Suppressor macrophage treated with lipopolysaccharide for 4 hours (primary cell): ENCODE data around the gene RIPOR3.

Source experiments
- DNase-seq: peaks from one replicate; pipeline ENCODE4 v3.0.0-alpha.2; 2020

Gene RIPOR3

DNA sequence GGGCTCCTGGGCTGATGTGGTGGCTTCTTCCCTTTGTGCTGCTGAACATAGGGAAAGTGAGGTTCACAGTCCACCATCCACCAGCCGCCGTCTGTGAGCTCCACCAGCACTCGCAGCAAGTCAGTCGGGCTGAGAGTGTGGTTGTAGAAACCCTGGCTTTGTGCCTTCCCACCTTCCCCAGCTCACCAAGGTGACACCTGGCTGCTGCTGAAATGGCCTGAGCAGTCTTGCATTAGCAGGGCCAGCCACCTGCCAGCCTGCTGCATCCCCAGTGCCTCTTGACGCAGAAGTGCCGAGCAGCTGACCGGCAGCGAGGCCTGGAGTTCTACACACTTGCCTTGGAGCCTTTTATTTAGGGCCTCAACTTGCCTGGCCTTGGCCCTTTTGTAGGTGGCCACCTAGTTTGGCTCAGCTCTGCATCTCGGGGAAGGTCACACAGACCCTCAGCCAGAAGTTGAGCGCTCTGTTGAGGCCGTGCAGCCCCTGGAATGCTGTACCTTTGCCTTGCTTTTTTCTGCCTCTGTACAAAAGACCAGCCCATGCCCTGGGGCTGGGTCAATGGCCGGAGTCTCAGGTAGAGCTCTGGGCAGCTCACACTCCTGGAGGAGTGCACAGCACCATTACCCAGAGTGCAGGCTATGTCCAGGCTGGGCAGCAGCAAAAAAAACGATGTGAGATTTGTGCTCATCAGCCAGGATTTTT lies 104.7 kb downstream of the RIPOR3 start:
- no peak for DNase-seq

DNA sequence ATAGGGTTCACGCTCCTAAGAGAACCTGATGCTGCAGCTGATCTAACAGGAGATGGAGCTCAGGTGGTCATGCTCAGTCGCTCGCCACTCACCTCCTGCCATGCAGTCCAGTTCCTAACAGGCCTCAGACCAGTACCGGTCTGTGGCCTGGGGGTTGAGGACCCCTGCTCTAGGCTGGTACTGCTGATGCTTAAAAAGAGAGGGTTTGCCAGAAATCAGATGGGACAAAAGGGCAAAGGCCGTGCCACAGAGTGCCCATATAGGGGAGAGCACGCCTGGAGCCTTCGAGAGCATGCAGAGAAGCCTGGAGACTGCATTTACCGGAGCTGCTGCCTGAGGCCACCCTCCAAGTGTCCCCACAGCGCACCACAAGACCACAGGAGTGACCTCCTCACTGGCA lies 105.7 kb downstream of the RIPOR3 start:
- no peak for DNase-seq

DNA sequence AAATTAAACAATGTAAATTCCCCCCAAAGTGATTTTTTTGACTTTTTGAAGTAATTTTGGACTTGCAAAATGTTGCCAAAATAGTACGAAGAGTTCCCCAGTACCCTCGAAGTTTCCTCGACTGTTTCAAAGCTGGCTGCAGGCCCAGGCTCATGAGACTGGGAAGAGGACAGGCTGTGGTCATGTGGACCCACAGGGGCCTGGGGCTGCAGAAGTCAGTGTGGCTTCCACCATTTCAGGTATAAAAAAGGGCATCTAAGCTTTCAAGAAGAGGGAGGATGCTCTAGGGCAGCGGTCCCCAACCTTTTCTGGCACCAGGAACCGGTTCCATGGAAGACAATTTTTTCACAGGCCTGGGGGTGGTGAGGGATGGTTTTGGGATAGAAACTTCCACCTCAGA lies 106.1 kb downstream of the RIPOR3 start:
- DNase-seq = no peak

DNA sequence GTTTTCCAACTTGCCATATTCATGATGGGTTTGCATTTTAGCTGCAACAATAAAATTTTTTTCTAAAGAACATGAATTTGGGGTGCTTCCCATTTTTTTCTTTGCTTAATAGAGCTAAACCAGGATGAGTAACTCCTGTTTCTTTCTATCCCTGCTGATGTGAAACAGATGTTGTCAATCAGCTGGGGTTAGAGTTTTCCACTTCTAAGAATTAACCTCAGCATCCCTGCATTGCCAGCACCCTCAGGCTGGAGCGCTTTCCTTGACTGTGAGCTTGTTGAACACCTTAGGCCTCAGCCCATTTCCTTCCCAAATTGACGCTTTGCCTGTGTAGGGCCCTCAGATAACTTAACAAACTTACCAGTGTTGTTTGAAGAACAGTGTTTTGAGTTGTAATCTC lies 106.7 kb downstream of the RIPOR3 start:
- DNase-seq = no peak

DNA sequence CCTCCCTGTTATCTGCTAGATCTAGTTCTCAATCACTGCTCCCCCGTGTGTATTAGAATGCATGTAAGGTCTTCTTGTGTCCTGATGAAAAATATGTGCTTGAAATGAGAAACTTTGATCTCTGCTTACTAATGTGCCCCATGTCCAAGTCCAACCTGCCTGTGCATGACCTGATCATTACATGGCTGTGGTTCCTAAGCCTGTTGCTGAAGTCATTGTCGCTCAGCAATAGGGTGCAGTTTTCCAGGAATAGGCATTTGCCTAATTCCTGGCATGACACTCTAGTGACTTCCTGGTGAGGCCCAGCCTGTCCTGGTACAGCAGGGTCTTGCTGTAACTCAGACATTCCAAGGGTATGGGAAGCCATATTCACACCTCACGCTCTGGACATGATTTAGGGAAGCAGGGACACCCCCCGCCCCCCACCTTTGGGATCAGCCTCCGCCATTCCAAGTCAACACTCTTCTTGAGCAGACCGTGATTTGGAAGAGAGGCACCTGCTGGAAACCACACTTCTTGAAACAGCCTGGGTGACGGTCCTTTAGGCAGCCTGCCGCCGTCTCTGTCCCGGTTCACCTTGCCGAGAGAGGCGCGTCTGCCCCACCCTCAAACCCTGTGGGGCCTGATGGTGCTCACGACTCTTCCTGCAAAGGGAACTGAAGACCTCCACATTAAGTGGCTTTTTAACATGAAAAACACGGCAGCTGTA lies 107.7 kb downstream of the RIPOR3 start:
- no peak for DNase-seq

DNA sequence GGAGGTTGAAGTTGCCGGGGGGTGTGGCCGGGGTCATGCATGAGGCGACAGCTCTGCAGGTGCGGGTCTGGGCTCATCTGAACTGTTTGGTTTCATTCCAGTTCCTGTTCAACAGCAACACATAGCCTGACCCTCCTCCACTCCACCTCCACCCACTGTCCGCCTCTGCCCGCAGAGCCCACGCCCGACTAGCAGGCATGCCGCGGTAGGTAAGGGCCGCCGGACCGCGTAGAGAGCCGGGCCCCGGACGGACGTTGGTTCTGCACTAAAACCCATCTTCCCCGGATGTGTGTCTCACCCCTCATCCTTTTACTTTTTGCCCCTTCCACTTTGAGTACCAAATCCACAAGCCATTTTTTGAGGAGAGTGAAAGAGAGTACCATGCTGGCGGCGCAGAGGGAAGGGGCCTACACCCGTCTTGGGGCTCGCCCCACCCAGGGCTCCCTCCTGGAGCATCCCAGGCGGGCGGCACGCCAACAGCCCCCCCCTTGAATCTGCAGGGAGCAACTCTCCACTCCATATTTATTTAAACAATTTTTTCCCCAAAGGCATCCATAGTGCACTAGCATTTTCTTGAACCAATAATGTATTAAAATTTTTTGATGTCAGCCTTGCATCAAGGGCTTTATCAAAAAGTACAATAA lies 108.6 kb downstream of the RIPOR3 start:
- no peak for DNase-seq

DNA sequence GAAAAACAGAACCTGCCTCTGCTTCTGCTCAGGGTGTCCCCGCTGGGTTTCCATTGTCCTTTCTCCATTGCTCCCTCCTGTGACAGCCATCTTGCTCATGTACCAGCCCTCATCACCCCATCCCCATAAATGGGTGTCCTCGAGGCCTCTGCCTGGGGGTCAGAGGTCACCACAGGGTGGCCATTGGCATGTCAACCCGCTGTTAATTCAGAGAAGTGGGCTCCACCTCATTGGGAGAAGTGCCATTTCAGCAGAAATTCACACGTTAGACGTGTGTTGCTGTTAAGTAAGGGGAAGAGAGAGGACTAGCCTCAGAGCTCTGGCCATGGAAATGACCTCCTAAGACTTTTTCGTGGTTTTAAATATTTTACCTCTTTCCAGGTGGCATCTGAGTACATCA lies 109.2 kb downstream of the RIPOR3 start:
- DNase-seq = no peak

DNA sequence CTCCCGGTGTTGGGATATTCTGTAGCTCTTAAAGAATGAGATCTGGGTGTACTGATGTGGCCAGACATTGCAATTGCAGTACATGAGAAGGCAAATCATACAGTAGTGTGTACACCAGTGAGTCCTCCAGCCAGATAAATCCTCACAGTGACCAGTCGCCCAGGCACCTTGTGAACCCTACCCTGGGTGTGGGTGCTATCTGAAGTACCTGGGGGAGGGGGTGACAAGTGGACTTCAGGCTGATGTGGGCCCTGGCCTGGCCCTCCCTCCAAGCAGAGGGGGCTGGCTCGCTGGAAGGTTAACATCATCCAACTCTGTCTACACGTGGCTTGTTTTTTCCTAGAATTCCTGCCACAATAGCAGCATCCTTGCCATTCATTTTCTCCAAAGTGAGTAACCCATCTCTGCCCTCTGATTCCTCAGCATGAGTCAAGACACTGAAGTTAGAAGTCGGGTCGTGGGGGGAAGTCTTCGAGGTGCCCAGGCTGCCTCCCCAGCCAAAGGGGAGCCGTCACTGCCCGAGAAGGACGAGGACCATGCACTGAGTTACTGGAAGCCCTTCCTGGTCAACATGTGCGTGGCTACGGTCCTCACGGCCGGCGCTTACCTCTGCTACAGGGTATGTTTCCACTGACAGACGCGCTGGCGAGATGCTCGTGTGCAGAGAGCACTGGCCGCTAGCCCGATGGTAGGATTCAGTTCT lies 110.3 kb downstream of the RIPOR3 start:
- DNase-seq = no peak

DNA sequence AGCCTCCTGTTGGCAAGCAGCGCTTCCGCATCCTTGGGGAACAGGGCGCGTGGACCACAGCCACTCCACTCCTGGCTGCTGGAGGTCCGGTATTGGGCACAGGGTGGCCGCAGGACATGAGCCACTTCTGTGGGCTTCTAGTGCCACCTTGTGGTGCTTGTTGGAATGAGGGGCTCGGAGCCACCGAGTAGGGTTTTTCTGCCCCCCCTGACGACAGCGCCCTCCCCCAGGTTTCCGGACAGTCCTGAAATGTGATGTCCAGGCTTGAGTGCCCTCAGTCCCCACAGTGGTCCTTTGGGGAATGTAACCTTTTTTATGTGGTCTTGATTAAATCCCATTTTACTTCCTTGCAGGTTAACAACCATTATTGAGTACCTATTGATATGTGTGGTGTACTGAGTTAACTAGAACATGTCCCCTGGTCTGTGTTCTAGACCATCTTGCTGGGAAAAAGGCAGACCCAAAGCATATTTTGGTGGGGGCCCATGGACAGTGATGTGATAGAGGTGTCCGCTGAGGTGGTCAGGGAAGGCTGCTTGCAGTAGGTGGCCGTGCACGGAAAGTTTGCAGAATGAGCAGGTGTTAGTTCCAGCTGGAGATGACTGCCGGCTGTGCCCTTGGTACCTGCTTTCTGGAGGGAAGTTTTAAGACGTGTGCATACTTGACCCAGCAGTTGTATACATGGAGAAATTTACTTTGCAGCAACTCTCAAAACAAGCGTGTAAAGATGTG lies 111.2 kb downstream of the RIPOR3 start:
- peak; percentile 56 for DNase-seq

DNA sequence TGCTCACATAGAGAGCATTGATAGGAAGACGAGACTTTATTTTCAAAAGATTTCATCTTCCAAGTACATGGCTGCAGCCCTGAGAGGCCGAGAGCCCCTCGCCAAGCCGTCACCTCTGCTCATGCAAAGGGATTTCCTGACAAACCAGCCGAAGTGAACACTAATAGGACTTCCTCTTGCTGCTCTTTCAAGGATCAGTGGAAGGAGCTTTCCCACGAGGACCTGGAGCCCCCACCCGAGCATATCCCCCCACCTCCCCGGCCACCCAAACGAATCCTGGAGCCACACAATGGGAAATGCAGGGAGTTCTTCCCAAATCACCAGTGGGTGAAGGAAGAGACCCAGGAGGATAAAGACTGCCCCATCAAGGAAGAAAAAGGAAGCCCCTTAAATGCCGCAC lies 111.8 kb downstream of the RIPOR3 start:
- DNase-seq = no peak

DNA sequence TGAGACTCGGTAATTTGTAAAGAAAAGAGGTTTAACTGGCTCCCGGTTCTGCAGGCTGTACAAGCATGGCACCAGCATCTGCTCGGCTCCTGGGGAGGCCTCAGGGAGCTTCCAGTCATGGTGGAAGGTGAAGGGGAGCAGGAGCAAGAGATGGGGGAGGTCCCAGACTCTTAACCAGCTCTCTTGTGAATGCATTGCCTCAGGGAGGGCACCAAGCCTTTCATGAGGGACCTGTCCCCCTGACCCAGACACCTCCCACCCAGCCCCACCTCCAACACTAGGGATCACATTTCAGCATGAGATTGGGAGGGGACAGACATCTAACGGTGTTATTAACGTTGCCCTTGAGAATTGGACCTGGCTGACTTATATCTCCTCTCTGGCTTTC lies 112.6 kb downstream of the RIPOR3 start:
- no peak for DNase-seq

DNA sequence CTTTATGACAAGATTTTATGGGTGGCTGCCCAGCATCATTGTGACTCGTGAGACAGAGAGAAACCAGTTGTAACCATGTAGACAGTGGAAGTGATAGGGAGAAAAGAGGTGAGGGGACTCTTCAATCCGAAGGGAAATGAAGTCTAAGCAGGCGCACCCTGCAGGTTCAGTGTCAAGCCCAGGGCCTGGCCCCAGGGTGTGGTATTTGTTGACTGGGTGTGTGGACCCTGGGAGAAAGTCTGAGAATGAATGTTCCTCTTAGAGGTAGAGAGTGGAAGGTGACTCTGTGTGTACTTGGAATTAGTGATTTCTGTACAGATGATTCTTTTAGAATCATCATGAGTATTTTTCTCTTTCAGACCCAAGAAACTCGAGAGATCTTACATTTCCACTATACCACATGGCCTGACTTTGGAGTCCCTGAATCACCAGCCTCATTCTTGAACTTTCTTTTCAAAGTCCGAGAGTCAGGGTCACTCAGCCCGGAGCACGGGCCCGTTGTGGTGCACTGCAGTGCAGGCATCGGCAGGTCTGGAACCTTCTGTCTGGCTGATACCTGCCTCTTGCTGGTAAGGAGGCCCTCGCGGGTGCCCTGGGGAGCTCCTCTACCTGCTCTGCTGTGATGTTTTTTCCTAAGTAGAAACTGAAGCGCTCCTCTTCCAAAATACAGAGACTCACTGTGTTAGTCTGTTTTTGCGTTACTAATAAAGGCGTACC lies 113.1 kb downstream of the RIPOR3 start:
- DNase-seq = no peak

DNA sequence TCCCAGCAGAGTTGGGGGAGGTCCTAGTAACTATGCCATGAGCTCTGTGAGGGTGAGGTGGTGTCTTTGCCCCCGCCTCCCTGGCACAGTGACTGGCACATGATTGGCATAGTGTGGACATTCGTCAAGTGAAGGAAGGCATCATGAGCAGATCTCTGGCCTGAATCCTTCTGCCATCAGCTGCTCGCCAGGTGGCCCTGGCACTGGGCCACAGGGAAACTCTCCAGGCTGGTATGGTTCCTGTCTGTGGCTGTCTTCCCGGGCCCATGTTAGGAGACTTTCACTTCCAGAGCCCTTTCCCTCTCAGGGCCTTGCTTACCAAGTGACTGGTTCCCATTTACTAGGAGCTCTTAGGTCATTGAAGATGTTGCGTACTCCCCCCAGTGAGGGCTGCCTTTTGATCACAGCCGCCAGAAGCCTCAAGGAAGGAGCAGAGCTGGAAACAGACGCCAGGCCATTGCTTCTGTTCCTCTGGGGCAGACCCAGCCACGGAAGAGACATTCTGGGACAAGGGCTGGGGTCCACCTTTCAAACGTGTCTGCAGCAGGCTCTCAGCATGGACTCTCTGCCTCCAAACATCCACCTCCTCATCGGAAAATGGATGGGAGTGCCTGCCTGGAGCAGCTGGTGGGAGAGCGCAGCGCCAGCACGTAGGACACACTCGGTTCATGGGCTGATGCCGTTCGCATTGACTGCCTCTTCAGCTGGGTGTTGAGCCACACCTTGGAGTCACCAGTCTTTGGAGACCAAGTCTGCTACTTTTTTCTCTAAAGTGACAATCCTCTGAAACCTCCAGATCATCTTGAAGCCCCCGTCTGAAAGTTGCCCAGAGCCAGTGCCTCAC lies 113.9 kb downstream of the RIPOR3 start:
- no peak for DNase-seq

DNA sequence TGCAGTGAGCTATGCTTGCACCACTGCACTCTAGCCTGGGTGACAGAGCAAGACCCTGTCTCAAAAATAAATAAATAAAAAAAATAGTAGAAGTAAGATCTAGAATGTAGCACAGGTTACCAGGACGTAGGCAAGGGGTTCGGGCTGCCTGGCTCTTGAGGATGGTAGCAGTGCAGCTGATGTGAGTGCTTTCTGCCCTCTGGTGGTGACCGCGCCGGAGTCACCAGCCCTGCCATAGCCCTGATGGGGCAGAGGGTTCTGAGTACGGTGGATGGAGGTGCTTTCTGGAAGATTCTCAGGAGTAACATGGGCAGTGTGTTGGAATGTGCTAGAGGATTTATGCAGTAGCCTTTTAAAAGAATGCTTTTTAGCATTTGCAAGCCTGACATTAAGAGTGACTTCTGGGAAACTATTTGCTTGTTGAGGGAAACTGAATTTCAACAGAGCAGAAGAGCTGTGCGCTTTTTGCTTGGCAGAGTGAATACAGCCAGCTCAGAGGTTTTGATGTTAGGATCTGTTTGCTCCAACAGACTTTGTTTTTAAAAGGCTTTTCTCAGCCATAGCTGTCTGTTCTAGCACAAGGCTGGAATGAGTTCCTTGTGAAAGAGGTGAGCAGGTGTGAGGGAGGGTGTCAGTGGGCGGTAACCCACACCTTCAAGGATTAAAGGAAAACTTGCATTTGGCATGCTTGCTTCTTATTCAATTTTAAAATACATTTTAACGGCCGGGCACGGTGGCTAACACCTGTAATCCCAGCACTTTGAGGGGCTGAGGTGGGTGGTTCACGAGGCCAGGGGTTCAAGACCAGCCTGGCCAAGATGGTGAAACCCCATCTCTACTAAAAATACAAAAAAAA lies 115.2 kb downstream of the RIPOR3 start:
- peak; percentile 56 for DNase-seq

DNA sequence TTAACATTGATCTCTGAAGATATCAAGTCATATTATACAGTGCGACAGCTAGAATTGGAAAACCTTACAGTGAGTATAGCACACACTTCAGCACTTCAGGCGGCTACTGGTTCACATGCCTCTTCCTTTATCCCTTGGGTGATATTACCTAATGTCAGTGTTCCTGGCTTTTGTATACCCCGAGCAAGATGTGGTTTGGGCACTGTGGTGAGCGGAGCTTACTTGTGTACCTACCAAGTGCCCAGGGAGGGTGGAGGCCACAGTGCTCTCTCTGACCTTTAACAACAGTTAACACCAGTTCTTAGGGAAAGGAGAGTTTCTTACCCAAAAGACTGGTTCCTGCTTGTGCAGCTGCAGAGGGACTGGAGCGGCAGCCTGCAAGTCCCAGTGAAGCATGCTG lies 116.8 kb downstream of the RIPOR3 start:
- DNase-seq = no peak

DNA sequence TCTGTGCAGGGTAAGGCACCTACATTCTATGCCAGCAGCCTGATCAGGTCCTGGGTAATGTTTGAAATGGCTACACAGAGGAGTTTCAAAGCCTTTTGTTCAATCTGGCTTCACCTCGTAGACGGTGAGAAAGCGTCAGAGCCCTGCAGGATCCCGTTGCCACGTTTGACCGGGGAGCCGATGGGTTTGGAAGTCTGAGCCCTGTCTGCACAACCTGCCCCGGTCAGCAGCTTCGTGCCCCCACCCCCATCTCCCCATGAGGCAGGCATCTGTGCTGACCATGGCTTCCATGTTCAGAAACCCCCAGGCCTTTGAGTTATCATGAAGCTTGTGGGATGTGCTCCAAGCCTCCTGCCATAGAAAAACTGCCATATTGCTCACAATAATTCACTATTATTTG lies 117.2 kb downstream of the RIPOR3 start:
- DNase-seq = no peak

DNA sequence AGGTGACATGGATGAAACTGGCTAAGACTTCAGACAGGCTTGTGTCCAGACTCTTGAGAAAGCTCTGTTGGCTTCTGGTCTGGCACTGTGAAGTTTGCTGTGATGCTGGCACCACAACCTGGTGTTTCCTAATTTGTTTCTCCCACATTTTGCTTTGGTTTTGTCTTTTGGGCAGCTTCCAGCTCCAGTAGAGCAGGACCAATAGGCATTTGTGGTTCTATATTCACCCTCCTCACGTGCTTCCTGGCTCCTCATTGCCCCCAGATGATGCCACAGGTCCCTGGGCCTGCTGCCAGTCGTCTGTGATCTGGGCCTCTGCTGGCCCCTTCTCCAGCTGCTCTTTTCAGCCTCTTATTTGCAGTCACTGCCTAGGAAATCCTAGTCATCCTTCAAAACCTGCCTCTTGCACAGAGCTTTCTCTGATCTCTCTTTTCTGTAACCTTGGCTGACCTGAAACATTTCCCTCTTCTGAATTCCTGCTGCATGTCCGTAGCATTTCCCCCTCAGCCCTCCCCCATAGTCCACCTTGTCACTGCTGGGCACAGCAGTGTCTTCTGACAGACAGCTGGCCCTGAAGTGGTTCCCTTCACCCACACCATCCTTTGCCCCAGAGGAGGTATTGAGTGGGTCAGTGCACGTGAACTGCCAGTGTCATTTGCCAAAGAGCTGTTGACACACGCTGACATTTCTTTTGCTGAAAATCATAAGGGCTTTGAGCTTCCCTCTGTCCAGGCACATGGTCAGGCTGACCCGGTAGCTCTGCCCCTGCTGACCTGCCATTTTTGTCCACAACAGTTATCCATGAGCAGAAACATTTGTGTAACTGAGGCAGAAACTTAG lies 118.2 kb downstream of the RIPOR3 start:
- peak; percentile 73 for DNase-seq

DNA sequence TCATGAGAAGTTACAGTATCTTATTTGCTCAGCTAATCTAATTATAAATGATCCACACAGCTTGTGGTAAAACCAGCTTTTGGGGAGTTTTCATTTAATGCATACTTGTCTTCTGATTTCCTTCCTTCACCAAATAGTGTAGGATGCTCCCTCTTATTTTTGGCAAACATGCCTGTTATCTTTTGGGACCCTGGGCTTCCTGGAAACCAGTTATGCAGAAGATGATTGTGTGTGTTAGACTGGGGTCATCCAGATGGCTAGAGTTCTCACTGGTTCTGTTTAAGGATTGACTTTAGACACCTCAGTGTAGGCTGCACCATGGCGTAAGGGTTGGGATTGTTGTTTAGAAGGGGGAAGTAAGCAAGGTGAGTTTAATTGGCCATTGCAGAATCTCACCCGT lies 119.9 kb downstream of the RIPOR3 start:
- DNase-seq = no peak
